Esophagus muscularis mucosa (tissue), 4 donors: ENCODE data around the gene MYL11.

Experiments used
- CTCF ChIP-seq, 3 experiments: fragments of 200-600 bp in 2 of 3; fragments of 450-650 bp in 1 of 3; sonication (generic) in 2 of 3; IDR thresholded peaks; one replicate each; pipeline ENCODE4 v1.5.1; 2017 to 2019; ENCODE audit warnings: antibody characterized with exemption in 3 of 3, mild to moderate bottlenecking in 2 of 3, moderate library complexity in 1 of 3
- EP300 ChIP-seq: sonication (generic); formaldehyde crosslinking; IDR thresholded peaks from one replicate; pipeline ENCODE4 v1.6.1; 2017; ENCODE audit warnings: antibody characterized with exemption
- POLR2A ChIP-seq: fragments of 450-650 bp; IDR thresholded peaks from one replicate; pipeline ENCODE4 v1.6.1; 2017; ENCODE audit warnings: antibody characterized with exemption, moderate library complexity, mild to moderate bottlenecking, low read depth
- POLR2AphosphoS5 ChIP-seq, 2 donors: sonication (generic); formaldehyde crosslinking; IDR thresholded peaks; one replicate each; pipeline ENCODE4 v1.6.1; 2017; ENCODE audit warnings: antibody characterized with exemption in 2 of 2

- TF ChIP-seq POLR2A (no peak), CTCF (IDR thresholded peaks at IDR 0.05) (no peak), POLR2AphosphoS5 (IDR thresholded peaks at IDR 0.05) (no peak), EP300 (no peak)
Observed at GRCh38 chr16:30376461-30376902, 1.9 kb downstream of the MYL11 start.
